NCI-H510A (cell line): ENCODE data around the gene RNF144B.

Experiments
- DNase-seq: peaks from one replicate; lab custom pipeline; 2025; lab: John Stamatoyannopoulos, UW

The RNF144B gene

GRCh38 chr6:18513253-18513798, 126.2 kb downstream of the RNF144B start:
- no peak for DNase-seq

- no peak for DNase-seq
Measured at GRCh38 chr6:18514180-18514579, 127.0 kb downstream of the RNF144B start.

GRCh38 chr6:18515767-18516166, 128.6 kb downstream of the RNF144B start:
- DNase-seq: no peak
